ENCODE data around the gene LANCL3.

LANCL3 gene

GRCh38 chrX:37717708-37718107 is 146.2 kb downstream of the LANCL3 start:
- no peak for DNase-seq (ENCODE audit: low read depth)
- no peak for TF ChIP-seq CTCF (IDR thresholded peaks at IDR 0.05; ENCODE audit: control insufficient read depth, extremely low read depth, insufficient read depth)
- no peak overlapping the region for H3K4me3 ChIP-seq (ENCODE audit: low read depth, low read length)

- DNase-seq (ENCODE audit: low read depth) = no peak
- no peak overlapping the region for H3K4me3 ChIP-seq (ENCODE audit: low read depth, low read length)
- no peak for TF ChIP-seq CTCF (IDR thresholded peaks at IDR 0.05; ENCODE audit: control insufficient read depth, extremely low read depth, insufficient read depth)
Observed at GRCh38 chrX:37722595-37722994, 151.1 kb downstream of the LANCL3 start.

- DNase-seq (ENCODE audit: low read depth) = no peak
- no peak for TF ChIP-seq CTCF (IDR thresholded peaks at IDR 0.05; ENCODE audit: control insufficient read depth, extremely low read depth, insufficient read depth)
- no peak overlapping the region for H3K4me3 ChIP-seq (ENCODE audit: low read depth, low read length)
Observed at GRCh38 chrX:37726346-37726745, 154.9 kb downstream of the LANCL3 start.

All from LNCaP clone FGC (cell line).